Muscle of arm (tissue), 12 donors: ENCODE data around the gene CDKN1C. TPM values are rescaled to one million over a fixed set of nuclear protein-coding genes. Genes with fewer than 3 reads are reported as not detected.

Experiments
- DNase-seq: peaks from one replicate; pipeline ENCODE4 v3.0.0-alpha.2; 2013
- polyA plus RNA-seq, 12 donors: library from polyadenylated mRNA; unstranded; fragments of 120-200 nt; gene quantifications; one replicate each; pipeline ENCODE4 v1.2.1, GENCODE V29; 2013; ENCODE audit not compliant: insufficient read length in 12 of 12

The CDKN1C gene
- polyA plus RNA-seq, 12 donors = 108 to 2,783 (median 163) TPM

GRCh38 chr11:2892215-2892966 is 6.8 kb upstream of the CDKN1C start:
- DNase-seq = peak; percentile 71

GRCh38 chr11:2891326-2892214 is 6.0 kb upstream of the CDKN1C start:
- DNase-seq = no peak

- DNase-seq = peak; percentile 55
Measured at GRCh38 chr11:2890466-2891294, 5.1 kb upstream of the CDKN1C start.

GRCh38 chr11:2889362-2890273 is 4.0 kb upstream of the CDKN1C start:
- no peak for DNase-seq

GRCh38 chr11:2888266-2888968 is 2.8 kb upstream of the CDKN1C start:
- DNase-seq = peak; percentile 91

GRCh38 chr11:2887515-2888195 is 2.1 kb upstream of the CDKN1C start:
- DNase-seq = no peak

GRCh38 chr11:2886936-2887335 is 1.4 kb upstream of the CDKN1C start:
- DNase-seq = no peak

- peak; percentile 57 for DNase-seq
Measured at GRCh38 chr11:2886191-2886894, 768 bp upstream of the CDKN1C start.

- DNase-seq = no peak
Measured at GRCh38 chr11:2885017-2885677, 428 bp downstream of the CDKN1C start.

- DNase-seq = no peak
Measured at GRCh38 chr11:2883979-2884815, 1.4 kb downstream of the CDKN1C start.

- no peak for DNase-seq
Measured at GRCh38 chr11:2883640-2883978, 2.0 kb downstream of the CDKN1C start.

GRCh38 chr11:2882396-2883110 is 3.0 kb downstream of the CDKN1C start:
- no peak for DNase-seq

- DNase-seq = no peak
Measured at GRCh38 chr11:2881981-2882375, 3.6 kb downstream of the CDKN1C start.

GRCh38 chr11:2881076-2881980 is 4.2 kb downstream of the CDKN1C start:
- DNase-seq = no peak

- no peak for DNase-seq
Measured at GRCh38 chr11:2880646-2881045, 4.9 kb downstream of the CDKN1C start.

GRCh38 chr11:2878782-2879181 is 6.8 kb downstream of the CDKN1C start:
- DNase-seq = no peak
